ENCODE data around the gene MGA.

DNA sequence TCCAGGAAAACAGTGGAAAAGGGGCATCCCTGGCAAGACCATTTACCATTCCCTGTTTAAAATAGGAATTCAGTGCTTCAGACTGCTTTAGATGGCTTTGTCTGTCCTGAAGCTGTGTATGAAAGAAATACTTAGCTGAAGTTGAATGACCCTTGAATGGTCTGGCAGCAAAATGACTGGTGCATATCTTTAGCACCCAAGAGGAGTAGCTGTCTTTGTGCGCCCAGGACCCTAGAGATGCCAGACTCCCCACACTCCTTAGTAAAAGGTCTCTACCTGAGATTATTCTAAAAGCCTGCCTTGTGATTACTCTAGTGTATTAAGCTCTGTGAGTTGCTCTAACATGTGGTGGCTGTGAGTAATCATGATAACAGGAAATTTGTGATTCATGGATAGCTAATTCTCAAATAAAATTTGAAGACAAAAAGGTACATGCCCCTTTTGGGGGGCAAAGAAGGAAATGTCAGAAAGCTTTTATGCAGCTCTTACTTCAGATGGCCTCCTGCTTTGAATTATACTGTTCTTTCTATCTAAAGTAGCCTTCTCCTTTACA is 117.3 kb downstream of the MGA start:
- TF ChIP-seq, protein P1, sequence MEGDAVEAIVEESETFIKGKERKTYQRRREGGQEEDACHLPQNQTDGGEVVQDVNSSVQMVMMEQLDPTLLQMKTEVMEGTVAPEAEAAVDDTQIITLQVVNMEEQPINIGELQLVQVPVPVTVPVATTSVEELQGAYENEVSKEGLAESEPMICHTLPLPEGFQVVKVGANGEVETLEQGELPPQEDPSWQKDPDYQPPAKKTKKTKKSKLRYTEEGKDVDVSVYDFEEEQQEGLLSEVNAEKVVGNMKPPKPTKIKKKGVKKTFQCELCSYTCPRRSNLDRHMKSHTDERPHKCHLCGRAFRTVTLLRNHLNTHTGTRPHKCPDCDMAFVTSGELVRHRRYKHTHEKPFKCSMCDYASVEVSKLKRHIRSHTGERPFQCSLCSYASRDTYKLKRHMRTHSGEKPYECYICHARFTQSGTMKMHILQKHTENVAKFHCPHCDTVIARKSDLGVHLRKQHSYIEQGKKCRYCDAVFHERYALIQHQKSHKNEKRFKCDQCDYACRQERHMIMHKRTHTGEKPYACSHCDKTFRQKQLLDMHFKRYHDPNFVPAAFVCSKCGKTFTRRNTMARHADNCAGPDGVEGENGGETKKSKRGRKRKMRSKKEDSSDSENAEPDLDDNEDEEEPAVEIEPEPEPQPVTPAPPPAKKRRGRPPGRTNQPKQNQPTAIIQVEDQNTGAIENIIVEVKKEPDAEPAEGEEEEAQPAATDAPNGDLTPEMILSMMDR (conservative IDR thresholded peaks at IDR 0.05 in 1 of 2, IDR thresholded peaks at IDR 0.05 in 1 of 2; ENCODE audit: low read depth in 1 of 2, low read length in 2 of 2): no peak
- TF ChIP-seq EZH2 (IDR thresholded peaks at IDR 0.05; ENCODE audit: low read length, missing control alignments): no peak
